OCI-LY7 (cell line): ENCODE data around the gene IFNL3.

Source experiments
- CTCF ChIP-seq: fragments of 200-600 bp; sonication (generic); conservative IDR thresholded peaks from 2 replicates; pipeline ENCODE4 v1.5.1; 2014; ENCODE audit warnings: mild to moderate bottlenecking, antibody characterized with exemption, low read length, moderate library complexity, mixed read lengths
- EZH2phosphoT487 ChIP-seq: fragments of 200-600 bp; sonication (generic); IDR thresholded peaks from 2 replicates; pipeline ENCODE4 v1.6.1; 2018; ENCODE audit warnings: low read depth, borderline replicate concordance, mild to moderate bottlenecking, mixed run types, antibody characterized with exemption, low read length, moderate library complexity, mixed read lengths

- TF ChIP-seq CTCF (no peak), EZH2phosphoT487 (no peak)
Observed at GRCh38 chr19:39207293-39207836, 37.4 kb downstream of the IFNL3 start.
